HCT116 (cell line): ENCODE results near the gene MIA2.

Experiments
- EZH2phosphoT487 ChIP-seq: fragments of 200-600 bp; IDR thresholded peaks from 2 replicates; pipeline ENCODE4 v1.6.1; 2018; ENCODE audit warnings: antibody characterized with exemption, borderline replicate concordance
- FOSL1 ChIP-seq: IDR thresholded peaks from 2 replicates; pipeline ENCODE4 v1.6.1; 2012; ENCODE audit warnings: low read depth
- RAD21 ChIP-seq: IDR thresholded peaks from 2 replicates; pipeline ENCODE4 v1.6.1; 2012; ENCODE audit warnings: low read depth, mild to moderate bottlenecking
- REST ChIP-seq: IDR thresholded peaks from 2 replicates; pipeline ENCODE4 v1.6.1; 2012; ENCODE audit warnings: low read depth
- SRF ChIP-seq: IDR thresholded peaks from 2 replicates; pipeline ENCODE4 v1.6.1; 2012; ENCODE audit warnings: low read depth
- YY1 ChIP-seq: IDR thresholded peaks from 2 replicates; pipeline ENCODE4 v1.6.1; 2011; ENCODE audit warnings: low read length, low read depth, moderate library complexity, mild to moderate bottlenecking; ENCODE audit not compliant: insufficient replicate concordance; ENCODE audit errors: extremely low read depth
- ZBTB33 ChIP-seq: IDR thresholded peaks from 2 replicates; pipeline ENCODE4 v1.6.1; 2011; ENCODE audit warnings: mild to moderate bottlenecking, low read length, moderate library complexity; ENCODE audit not compliant: insufficient replicate concordance; ENCODE audit errors: extremely low read depth
- TF ChIP-seq, protein P1 (sequence below), 3 experiments: fragments of 200-600 bp in 1 of 3; sonication (generic) in 1 of 3; IDR thresholded peaks in 2 of 3; conservative IDR thresholded peaks in 1 of 3; 2 replicates each; pipeline ENCODE4 v1.5.1; 2012 to 2017; ENCODE audit warnings: low read depth in 2 of 3, low read length in 2 of 3, antibody characterized with exemption in 1 of 3, borderline replicate concordance in 1 of 3, control low read depth in 1 of 3, mild to moderate bottlenecking in 1 of 3, mixed read lengths in 1 of 3, mixed run types in 1 of 3, moderate library complexity in 1 of 3; ENCODE audit not compliant: insufficient read depth in 1 of 3
- TF ChIP-seq, protein P2 (sequence below): IDR thresholded peaks from 2 replicates; pipeline ENCODE4 v1.6.1; 2012

GRCh38 chr14:39266525-39266870, 32.8 kb downstream of the MIA2 start:
- TF ChIP-seq SRF (no peak), RAD21 (no peak), EZH2phosphoT487 (no peak), FOSL1 (no peak), ZBTB33 (peak; percentile 23), REST (no peak), YY1 (peak; percentile 33)
- TF ChIP-seq, protein P1, sequence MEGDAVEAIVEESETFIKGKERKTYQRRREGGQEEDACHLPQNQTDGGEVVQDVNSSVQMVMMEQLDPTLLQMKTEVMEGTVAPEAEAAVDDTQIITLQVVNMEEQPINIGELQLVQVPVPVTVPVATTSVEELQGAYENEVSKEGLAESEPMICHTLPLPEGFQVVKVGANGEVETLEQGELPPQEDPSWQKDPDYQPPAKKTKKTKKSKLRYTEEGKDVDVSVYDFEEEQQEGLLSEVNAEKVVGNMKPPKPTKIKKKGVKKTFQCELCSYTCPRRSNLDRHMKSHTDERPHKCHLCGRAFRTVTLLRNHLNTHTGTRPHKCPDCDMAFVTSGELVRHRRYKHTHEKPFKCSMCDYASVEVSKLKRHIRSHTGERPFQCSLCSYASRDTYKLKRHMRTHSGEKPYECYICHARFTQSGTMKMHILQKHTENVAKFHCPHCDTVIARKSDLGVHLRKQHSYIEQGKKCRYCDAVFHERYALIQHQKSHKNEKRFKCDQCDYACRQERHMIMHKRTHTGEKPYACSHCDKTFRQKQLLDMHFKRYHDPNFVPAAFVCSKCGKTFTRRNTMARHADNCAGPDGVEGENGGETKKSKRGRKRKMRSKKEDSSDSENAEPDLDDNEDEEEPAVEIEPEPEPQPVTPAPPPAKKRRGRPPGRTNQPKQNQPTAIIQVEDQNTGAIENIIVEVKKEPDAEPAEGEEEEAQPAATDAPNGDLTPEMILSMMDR (IDR thresholded peaks at IDR 0.05 in 2 of 3, conservative IDR thresholded peaks at IDR 0.05 in 1 of 3; ENCODE audit: borderline replicate concordance in 1 of 3, insufficient read depth in 1 of 3, low read depth in 2 of 3, low read length in 2 of 3): no peak
- TF ChIP-seq, protein P2, sequence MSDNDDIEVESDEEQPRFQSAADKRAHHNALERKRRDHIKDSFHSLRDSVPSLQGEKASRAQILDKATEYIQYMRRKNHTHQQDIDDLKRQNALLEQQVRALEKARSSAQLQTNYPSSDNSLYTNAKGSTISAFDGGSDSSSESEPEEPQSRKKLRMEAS: no peak
